ENCODE data around the gene AUTS2.

DNA sequence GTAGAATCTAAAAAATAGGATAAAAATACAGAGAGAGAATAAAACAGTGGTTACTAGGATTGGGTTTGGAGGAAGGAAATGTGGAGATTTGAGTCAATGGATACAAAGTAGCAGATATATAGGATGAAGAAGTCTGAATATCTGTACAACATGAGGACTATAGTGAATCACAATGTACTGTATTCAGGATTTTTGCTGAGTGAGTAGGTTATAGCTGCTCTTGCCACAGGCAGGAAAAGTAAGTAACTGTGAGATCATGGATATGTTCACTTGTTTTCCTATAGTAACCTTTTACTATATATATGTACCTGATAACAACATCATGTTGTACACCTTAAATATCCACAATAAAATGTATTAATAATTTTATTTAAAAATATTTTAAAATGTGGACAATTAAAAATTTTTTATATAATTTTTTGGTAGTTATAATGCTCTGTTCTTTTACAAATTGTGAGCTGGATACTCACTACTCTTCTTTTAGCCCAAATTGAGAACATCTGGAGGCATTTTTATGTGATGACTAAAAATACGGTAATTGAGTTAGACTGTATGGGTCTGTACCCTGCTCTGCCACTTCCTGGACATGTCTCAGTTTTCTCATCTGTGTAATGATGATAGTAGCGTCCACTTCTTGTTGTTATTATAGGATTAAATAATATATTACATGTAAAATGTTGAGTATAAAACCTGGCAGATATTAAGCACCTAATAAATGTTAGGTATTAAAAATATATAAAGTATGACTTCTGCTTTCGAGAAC, 439.1 kb downstream of the AUTS2 start:
- TF ChIP-seq POLR2A (IDR thresholded peaks at IDR 0.05; ENCODE audit: low read depth, low read length): no peak
- TF ChIP-seq TAF1 (IDR thresholded peaks at IDR 0.05; ENCODE audit: low read depth, low read length): no peak
- TF ChIP-seq SPI1 (IDR thresholded peaks at IDR 0.05; ENCODE audit: low read depth, low read length): no peak
- no peak for TF ChIP-seq POLR2AphosphoS5 (IDR thresholded peaks at IDR 0.05; ENCODE audit: low read depth, low read length)
- TF ChIP-seq POU2F2 (IDR thresholded peaks at IDR 0.05; ENCODE audit: low read depth, low read length): no peak

Data from GM12891 (cell line).